HG02852 (cell line): ENCODE results near the gene WFDC12.
"Not testable (repeated sequence)": the region's sequence is repeated elsewhere in the genome, so short reads cannot be mapped to it uniquely, and the experiment has no call there.

Experiments
- ATAC-seq: cut with Tn5 transposase; IDR thresholded peaks from one replicate; pipeline ENCODE4 v1.9.1; 2021; ENCODE audit warnings: mild to moderate bottlenecking, moderate library complexity; ENCODE audit not compliant: unreplicated experiment

Gene WFDC12

GRCh38 chr20:45124365-45124764 is at the start of gene WFDC12:
Gene WFDC12 (minus strand): TSS chr20:45124465. CDS start chr20:45124447, 18 bp downstream.
- ATAC-seq = no peak

- no peak for ATAC-seq
These were observed 49.3 kb upstream of the WFDC12 start for GRCh38 chr20:45173522-45173921.

GRCh38 chr20:45164906-45165305 is 40.6 kb upstream of the WFDC12 start:
- ATAC-seq = no peak

GRCh38 chr20:45163083-45163803 is 39.0 kb upstream of the WFDC12 start:
- ATAC-seq = no peak

- no peak for ATAC-seq
These were observed 33.7 kb upstream of the WFDC12 start for GRCh38 chr20:45157962-45158361.

GRCh38 chr20:45156713-45157112 is 32.4 kb upstream of the WFDC12 start:
- ATAC-seq = no peak

GRCh38 chr20:45154794-45155193 is 30.5 kb upstream of the WFDC12 start:
- not testable (repeated sequence) for ATAC-seq

- ATAC-seq = no peak
These were observed 29.9 kb upstream of the WFDC12 start for GRCh38 chr20:45154183-45154582.

GRCh38 chr20:45153752-45154151 is 29.5 kb upstream of the WFDC12 start:
- ATAC-seq = no peak

GRCh38 chr20:45153147-45153546 is 28.9 kb upstream of the WFDC12 start:
- ATAC-seq = no peak

- no peak for ATAC-seq
These were observed 28.1 kb upstream of the WFDC12 start for GRCh38 chr20:45152405-45152804.

GRCh38 chr20:45149062-45149461 is 24.8 kb upstream of the WFDC12 start:
- no peak for ATAC-seq

- no peak for ATAC-seq
These were observed 16.6 kb upstream of the WFDC12 start for GRCh38 chr20:45140836-45141235.

- not testable (repeated sequence) for ATAC-seq
These were observed 15.6 kb upstream of the WFDC12 start for GRCh38 chr20:45139733-45140375.

- no peak for ATAC-seq
These were observed 14.5 kb upstream of the WFDC12 start for GRCh38 chr20:45138561-45139300.

GRCh38 chr20:45136911-45137310 is 12.6 kb upstream of the WFDC12 start:
- no peak for ATAC-seq

GRCh38 chr20:45128099-45128498 is 3.8 kb upstream of the WFDC12 start:
- no peak for ATAC-seq

- no peak for ATAC-seq
These were observed 2.9 kb downstream of the WFDC12 start for GRCh38 chr20:45121388-45121787.

- no peak for ATAC-seq
These were observed 4.6 kb downstream of the WFDC12 start for GRCh38 chr20:45119556-45120266.

GRCh38 chr20:45118028-45118427 is 6.2 kb downstream of the WFDC12 start:
- no peak for ATAC-seq

GRCh38 chr20:45117581-45117980 is 6.7 kb downstream of the WFDC12 start:
- no peak for ATAC-seq
